ENCODE data around the gene OTX2. TPM values are rescaled to one million over a fixed set of nuclear protein-coding genes. Genes with fewer than 3 reads are reported as not detected.

OTX2 gene
- polyA plus RNA-seq, 1 donor, result not detected

- Histone ChIP-seq H3K4me1 (ENCODE audit: control insufficient read depth, insufficient read depth, low read length) (no peaks in the 10 kb centered on the region), H3K36me3 (ENCODE audit: control insufficient read depth, insufficient read depth, low read length) (no peaks in the 10 kb centered on the region), H3K4me3 (ENCODE audit: low read length) (no peak overlapping the region), H3K27me3 (ENCODE audit: control insufficient read depth, insufficient read depth, low read length) (peaks cover 23% of the 10 kb centered on the region), H3K27ac (ENCODE audit: low read length) (no peak overlapping the region), H3K9me3 (ENCODE audit: control insufficient read depth, low read depth, low read length) (no peaks in the 10 kb centered on the region)
- WGBS (ENCODE audit: insufficient coverage, low lambda C conversion rate), result 100% methylated on average over 3 of the region's 4 CpGs
- no peak for DNase-seq
Measured at GRCh38 chr14:56826214-56826613, 15.9 kb upstream of the OTX2 start.

GRCh38 chr14:56821805-56822610, 11.7 kb upstream of the OTX2 start:
- Histone ChIP-seq H3K4me1 (ENCODE audit: control insufficient read depth, insufficient read depth, low read length) (no peaks in the 10 kb centered on the region), H3K36me3 (ENCODE audit: control insufficient read depth, insufficient read depth, low read length) (no peaks in the 10 kb centered on the region), H3K27ac (ENCODE audit: low read length) (no peak overlapping the region), H3K27me3 (ENCODE audit: control insufficient read depth, insufficient read depth, low read length) (peaks cover 49% of the 10 kb centered on the region), H3K9me3 (ENCODE audit: control insufficient read depth, low read depth, low read length) (peaks cover 3% of the 10 kb centered on the region), H3K4me3 (ENCODE audit: low read length) (no peak overlapping the region)
- no peak for DNase-seq
- 43% methylated on average over 4 of the region's 6 CpGs for WGBS (ENCODE audit: insufficient coverage, low lambda C conversion rate)

DNA sequence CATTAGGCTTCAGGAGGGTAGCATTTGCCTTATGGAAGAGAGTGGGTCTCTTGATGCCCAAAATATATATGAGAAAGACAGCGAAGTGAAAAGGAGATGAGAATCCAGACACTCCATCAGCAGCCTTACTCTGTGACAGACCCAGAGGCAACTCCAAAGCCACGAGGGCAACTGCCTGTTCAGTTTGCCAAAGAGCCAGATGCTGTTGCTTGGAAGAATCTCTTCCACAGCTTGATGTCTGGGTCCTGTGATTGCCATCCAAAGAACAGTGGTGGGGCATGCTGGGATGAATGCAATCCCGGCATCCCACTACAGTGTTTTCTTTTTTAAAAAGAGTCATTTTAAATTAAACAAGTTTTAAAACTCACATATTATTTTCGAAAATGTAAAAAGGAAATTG, 10.9 kb upstream of the OTX2 start:
- H3K4me1 ChIP-seq (ENCODE audit: control insufficient read depth, insufficient read depth, low read length), result no peaks in the 10 kb centered on the region
- H3K27me3 ChIP-seq (ENCODE audit: control insufficient read depth, insufficient read depth, low read length), result peaks cover 57% of the 10 kb centered on the region
- H3K36me3 ChIP-seq (ENCODE audit: control insufficient read depth, insufficient read depth, low read length), result no peaks in the 10 kb centered on the region
- DNase-seq, result no peak
- WGBS (ENCODE audit: insufficient coverage, low lambda C conversion rate), result 74% methylated on average over 2 of the region's 4 CpGs
- H3K9me3 ChIP-seq (ENCODE audit: control insufficient read depth, low read depth, low read length), result peaks cover 5% of the 10 kb centered on the region
- H3K4me3 ChIP-seq (ENCODE audit: low read length), result no peak overlapping the region
- H3K27ac ChIP-seq (ENCODE audit: low read length), result no peak overlapping the region

- H3K27ac ChIP-seq (ENCODE audit: low read length), result no peak overlapping the region
- no peak for DNase-seq
- H3K27me3 ChIP-seq (ENCODE audit: control insufficient read depth, insufficient read depth, low read length), result peaks cover 74% of the 10 kb centered on the region
- no CpG with 5 or more reads among the region's 31 CpGs for WGBS (ENCODE audit: insufficient coverage, low lambda C conversion rate)
- no peaks in the 10 kb centered on the region for H3K36me3 ChIP-seq (ENCODE audit: control insufficient read depth, insufficient read depth, low read length)
- no peak overlapping the region for H3K4me3 ChIP-seq (ENCODE audit: low read length)
- peaks cover 5% of the 10 kb centered on the region for H3K9me3 ChIP-seq (ENCODE audit: control insufficient read depth, low read depth, low read length)
- H3K4me1 ChIP-seq (ENCODE audit: control insufficient read depth, insufficient read depth, low read length), result no peaks in the 10 kb centered on the region
Measured at GRCh38 chr14:56817396-56817921, 7.2 kb upstream of the OTX2 start.

GRCh38 chr14:56816574-56817391, 6.5 kb upstream of the OTX2 start:
- no peaks in the 10 kb centered on the region for H3K4me1 ChIP-seq (ENCODE audit: control insufficient read depth, insufficient read depth, low read length)
- H3K9me3 ChIP-seq (ENCODE audit: control insufficient read depth, low read depth, low read length), result peaks cover 5% of the 10 kb centered on the region
- no peaks in the 10 kb centered on the region for H3K36me3 ChIP-seq (ENCODE audit: control insufficient read depth, insufficient read depth, low read length)
- no peak overlapping the region for H3K27ac ChIP-seq (ENCODE audit: low read length)
- no CpG with 5 or more reads among the region's 66 CpGs for WGBS (ENCODE audit: insufficient coverage, low lambda C conversion rate)
- DNase-seq, result peak in 1 of 2 donors; percentile 31
- H3K4me3 ChIP-seq (ENCODE audit: low read length), result no peak overlapping the region
- H3K27me3 ChIP-seq (ENCODE audit: control insufficient read depth, insufficient read depth, low read length), result peaks cover 77% of the 10 kb centered on the region

DNA sequence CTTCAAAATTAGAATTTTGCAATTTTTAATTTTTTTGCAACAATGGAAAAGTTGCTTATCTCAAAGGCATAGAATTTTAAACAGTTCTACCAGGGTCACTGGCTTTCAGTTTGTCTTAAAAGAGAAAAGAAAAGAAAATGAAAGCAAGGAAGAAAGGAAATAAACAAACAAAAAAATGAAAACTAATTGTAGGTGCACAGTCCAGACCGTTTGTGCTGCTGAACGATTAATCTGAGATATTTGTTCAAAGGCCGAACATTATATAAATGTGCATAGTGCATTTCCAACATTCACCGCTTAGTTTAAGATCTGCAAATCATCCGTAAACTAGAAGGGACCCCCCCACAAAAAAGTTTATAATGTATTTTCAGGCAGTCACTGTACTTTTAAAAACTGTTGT, 5.5 kb upstream of the OTX2 start:
- Histone ChIP-seq H3K27ac (ENCODE audit: low read length) (no peak overlapping the region), H3K36me3 (ENCODE audit: control insufficient read depth, insufficient read depth, low read length) (no peaks in the 10 kb centered on the region), H3K9me3 (ENCODE audit: control insufficient read depth, low read depth, low read length) (peaks cover 9% of the 10 kb centered on the region), H3K4me1 (ENCODE audit: control insufficient read depth, insufficient read depth, low read length) (no peaks in the 10 kb centered on the region), H3K4me3 (ENCODE audit: low read length) (no peak overlapping the region), H3K27me3 (ENCODE audit: control insufficient read depth, insufficient read depth, low read length) (peaks cover 81% of the 10 kb centered on the region)
- DNase-seq, result no peak
- whole genome bisulfite sequencing (ENCODE audit: insufficient coverage, low lambda C conversion rate), result no CpG with 5 or more reads among the region's 5 CpGs

- peaks cover 9% of the 10 kb centered on the region for H3K9me3 ChIP-seq (ENCODE audit: control insufficient read depth, low read depth, low read length)
- WGBS (ENCODE audit: insufficient coverage, low lambda C conversion rate), result 3% methylated on average over 4 of the region's 4 CpGs
- H3K27me3 ChIP-seq (ENCODE audit: control insufficient read depth, insufficient read depth, low read length), result peaks cover 82% of the 10 kb centered on the region
- no peaks in the 10 kb centered on the region for H3K36me3 ChIP-seq (ENCODE audit: control insufficient read depth, insufficient read depth, low read length)
- H3K4me1 ChIP-seq (ENCODE audit: control insufficient read depth, insufficient read depth, low read length), result no peaks in the 10 kb centered on the region
- no peak overlapping the region for H3K4me3 ChIP-seq (ENCODE audit: low read length)
- H3K27ac ChIP-seq (ENCODE audit: low read length), result no peak overlapping the region
- DNase-seq, result no peak
Measured at GRCh38 chr14:56814969-56815700, 4.9 kb upstream of the OTX2 start.

GRCh38 chr14:56814519-56814959, 4.3 kb upstream of the OTX2 start:
- DNase-seq, result peak in 1 of 2 donors; percentile 27
- Histone ChIP-seq H3K9me3 (ENCODE audit: control insufficient read depth, low read depth, low read length) (peaks cover 9% of the 10 kb centered on the region), H3K36me3 (ENCODE audit: control insufficient read depth, insufficient read depth, low read length) (no peaks in the 10 kb centered on the region), H3K4me1 (ENCODE audit: control insufficient read depth, insufficient read depth, low read length) (no peaks in the 10 kb centered on the region), H3K4me3 (ENCODE audit: low read length) (no peak overlapping the region), H3K27ac (ENCODE audit: low read length) (no peak overlapping the region), H3K27me3 (ENCODE audit: control insufficient read depth, insufficient read depth, low read length) (peaks cover 86% of the 10 kb centered on the region)
- WGBS (ENCODE audit: insufficient coverage, low lambda C conversion rate), result 0% methylated on average over 5 of the region's 7 CpGs

GRCh38 chr14:56813143-56813551, 2.9 kb upstream of the OTX2 start:
- no CpG with 5 or more reads among the region's 3 CpGs for WGBS (ENCODE audit: insufficient coverage, low lambda C conversion rate)
- peaks cover 3% of the 10 kb centered on the region for H3K4me1 ChIP-seq (ENCODE audit: control insufficient read depth, insufficient read depth, low read length)
- H3K9me3 ChIP-seq (ENCODE audit: control insufficient read depth, low read depth, low read length), result peaks cover 14% of the 10 kb centered on the region
- no peak for DNase-seq
- H3K36me3 ChIP-seq (ENCODE audit: control insufficient read depth, insufficient read depth, low read length), result no peaks in the 10 kb centered on the region
- H3K4me3 ChIP-seq (ENCODE audit: low read length), result no peak overlapping the region
- no peak overlapping the region for H3K27ac ChIP-seq (ENCODE audit: low read length)
- H3K27me3 ChIP-seq (ENCODE audit: control insufficient read depth, insufficient read depth, low read length), result peaks cover 91% of the 10 kb centered on the region

All from large intestine (tissue), 3 donors.